NB4 (cell line): ENCODE results near the gene IFNGR1.

Source experiments
- MAX ChIP-seq: IDR thresholded peaks from 2 replicates; pipeline ENCODE4 v1.6.1; 2011; ENCODE audit warnings: low read depth, low read length
- POLR2A ChIP-seq: IDR thresholded peaks from 2 replicates; pipeline ENCODE4 v1.6.1; 2011; ENCODE audit warnings: mild to moderate bottlenecking; ENCODE audit not compliant: insufficient read length; ENCODE audit errors: extremely low read depth

- TF ChIP-seq MAX (no peak), POLR2A (no peak)
Measured at GRCh38 chr6:137175157-137175867, 43.9 kb downstream of the IFNGR1 start.
